HepG2 (cell line): ENCODE measurements around the gene TUBA4A. TPM values are rescaled to one million over a fixed set of nuclear protein-coding genes. Genes with fewer than 3 reads are reported as not detected.
A peak's percentile ranks its signal among the peaks of the same experiment; 100 is the strongest.

Experiments used
- AHR ChIP-seq: IDR thresholded peaks from 2 replicates; pipeline ENCODE4 v1.6.1; 2018; ENCODE audit warnings: missing genetic modification reagents, missing compliant biosample characterization
- CHCHD3 ChIP-seq: sonication (generic); formaldehyde crosslinking; IDR thresholded peaks from 2 replicates; pipeline ENCODE4 v1.8.0; 2022; ENCODE audit warnings: mild to moderate bottlenecking, missing genetic modification reagents, moderate library complexity
- CSRNP1 ChIP-seq: sonication (generic); formaldehyde crosslinking; IDR thresholded peaks from 2 replicates; pipeline ENCODE4 v1.8.1; 2023; ENCODE audit warnings: mild to moderate bottlenecking, missing genetic modification reagents
- GFI1 ChIP-seq: sonication (generic); formaldehyde crosslinking; IDR thresholded peaks from 2 replicates; pipeline ENCODE4 v1.5.0; 2020; ENCODE audit warnings: missing genetic modification reagents, mild to moderate bottlenecking, borderline replicate concordance
- PHF5A ChIP-seq: IDR thresholded peaks from one replicate; pipeline ENCODE4 v1.6.1; 2018; ENCODE audit warnings: low read depth, missing genetic modification reagents; ENCODE audit not compliant: unreplicated experiment
- PRPF4 ChIP-seq: fragments of 200-400 bp; formaldehyde crosslinking; IDR thresholded peaks from 2 replicates; pipeline ENCODE4 v1.6.1; 2016; ENCODE audit warnings: low read length, low read depth; ENCODE audit not compliant: poor library complexity, severe bottlenecking
- SNRNP70 ChIP-seq: fragments of 200-400 bp; formaldehyde crosslinking; IDR thresholded peaks from 2 replicates; pipeline ENCODE4 v1.6.1; 2017; ENCODE audit warnings: mild to moderate bottlenecking, low read depth, low read length, moderate library complexity
- SP4 ChIP-seq: sonication (generic); formaldehyde crosslinking; IDR thresholded peaks from 2 replicates; pipeline ENCODE4 v1.8.1; 2023; ENCODE audit warnings: mild to moderate bottlenecking, missing genetic modification reagents
- TBX3 ChIP-seq: fragments of 450-650 bp; IDR thresholded peaks from 2 replicates; pipeline ENCODE4 v1.6.1; 2017; ENCODE audit warnings: antibody characterized with exemption, mild to moderate bottlenecking, inconsistent platforms, borderline replicate concordance
- WIZ ChIP-seq: sonication (generic); formaldehyde crosslinking; IDR thresholded peaks from 2 replicates; pipeline ENCODE4 v1.5.1; 2020; ENCODE audit warnings: mild to moderate bottlenecking, missing genetic modification reagents
- ZEB1 ChIP-seq: IDR thresholded peaks from 2 replicates; pipeline ENCODE4 v1.6.1; 2012; ENCODE audit warnings: mild to moderate bottlenecking, low read depth, inconsistent platforms; ENCODE audit not compliant: insufficient replicate concordance
- ZKSCAN8 ChIP-seq: IDR thresholded peaks from 2 replicates; pipeline ENCODE4 v1.6.1; 2016; ENCODE audit warnings: borderline replicate concordance, missing genetic modification reagents, missing compliant biosample characterization
- ZMYM4 ChIP-seq: sonication (generic); formaldehyde crosslinking; IDR thresholded peaks from 2 replicates; pipeline ENCODE4 v1.8.1; 2023; ENCODE audit warnings: mild to moderate bottlenecking, missing genetic modification reagents
- ZNF326 ChIP-seq: sonication (generic); formaldehyde crosslinking; IDR thresholded peaks from 2 replicates; pipeline ENCODE4 v1.4.0; 2020; ENCODE audit warnings: missing genetic modification reagents, borderline replicate concordance
- ZNF331 ChIP-seq: sonication (generic); formaldehyde crosslinking; IDR thresholded peaks from 2 replicates; pipeline ENCODE4 v1.4.0; 2020; ENCODE audit warnings: missing genetic modification reagents
- ZNF572 ChIP-seq: sonication (generic); formaldehyde crosslinking; IDR thresholded peaks from 2 replicates; pipeline ENCODE4 v1.5.1; 2020; ENCODE audit warnings: mild to moderate bottlenecking, missing genetic modification reagents
- ZNF615 ChIP-seq: sonication (generic); formaldehyde crosslinking; IDR thresholded peaks from 2 replicates; pipeline ENCODE4 v1.5.0; 2020; ENCODE audit warnings: mild to moderate bottlenecking, missing genetic modification reagents, borderline replicate concordance
- ZNF839 ChIP-seq: sonication (generic); formaldehyde crosslinking; IDR thresholded peaks from 2 replicates; pipeline ENCODE4 v1.4.0; 2020; ENCODE audit warnings: missing genetic modification reagents, mild to moderate bottlenecking, borderline replicate concordance
- ZSCAN5A ChIP-seq: sonication (generic); formaldehyde crosslinking; IDR thresholded peaks from 2 replicates; pipeline ENCODE4 v1.8.0; 2022; ENCODE audit warnings: mild to moderate bottlenecking, missing genetic modification reagents, borderline replicate concordance
- ZUFSP ChIP-seq: sonication (generic); formaldehyde crosslinking; IDR thresholded peaks from 2 replicates; pipeline ENCODE4 v1.9.0; 2021; ENCODE audit warnings: missing genetic modification reagents, mild to moderate bottlenecking, borderline replicate concordance
- polyA plus RNA-seq, 8 experiments: library from polyadenylated mRNA; depleted of rRNA in 3 of 8; stranded (reverse) in 7 of 8; unstranded in 1 of 8; fragments of >200 nt; fragmentation: Illumina TruSeq in 4 of 8; extraction: Trizol in 4 of 8; gene quantifications; 2 replicates each; pipeline versions ENCODE4 v1.2.1 to v1.2.3, GENCODE V29; 2011 to 2016; ENCODE audit warnings: low read depth in 4 of 8, missing spikeins in 1 of 8, mixed read lengths in 1 of 8; ENCODE audit not compliant: insufficient read depth in 1 of 8
- total RNA-seq, 5 experiments: library from RNA; depleted of rRNA; stranded (reverse); fragments of >200 nt; fragmentation: Illumina TruSeq; extraction: Trizol; gene quantifications; 2 replicates each; pipeline ENCODE4 v1.2.3, GENCODE V29; 2016; ENCODE audit warnings: low read depth in 1 of 5
- TF ChIP-seq, protein P1 (sequence below): sonication (generic); formaldehyde crosslinking; IDR thresholded peaks from 2 replicates; pipeline ENCODE4 v1.8.0; 2022; ENCODE audit warnings: mild to moderate bottlenecking, missing genetic modification reagents, moderate library complexity

The TUBA4A gene
- total and polyA plus RNA-seq, 2 of the 13 experiments (the other 11 are each of a cell fraction or from before 2014, with no cell fraction given) = 1.3 to 12.7 TPM

DNA sequence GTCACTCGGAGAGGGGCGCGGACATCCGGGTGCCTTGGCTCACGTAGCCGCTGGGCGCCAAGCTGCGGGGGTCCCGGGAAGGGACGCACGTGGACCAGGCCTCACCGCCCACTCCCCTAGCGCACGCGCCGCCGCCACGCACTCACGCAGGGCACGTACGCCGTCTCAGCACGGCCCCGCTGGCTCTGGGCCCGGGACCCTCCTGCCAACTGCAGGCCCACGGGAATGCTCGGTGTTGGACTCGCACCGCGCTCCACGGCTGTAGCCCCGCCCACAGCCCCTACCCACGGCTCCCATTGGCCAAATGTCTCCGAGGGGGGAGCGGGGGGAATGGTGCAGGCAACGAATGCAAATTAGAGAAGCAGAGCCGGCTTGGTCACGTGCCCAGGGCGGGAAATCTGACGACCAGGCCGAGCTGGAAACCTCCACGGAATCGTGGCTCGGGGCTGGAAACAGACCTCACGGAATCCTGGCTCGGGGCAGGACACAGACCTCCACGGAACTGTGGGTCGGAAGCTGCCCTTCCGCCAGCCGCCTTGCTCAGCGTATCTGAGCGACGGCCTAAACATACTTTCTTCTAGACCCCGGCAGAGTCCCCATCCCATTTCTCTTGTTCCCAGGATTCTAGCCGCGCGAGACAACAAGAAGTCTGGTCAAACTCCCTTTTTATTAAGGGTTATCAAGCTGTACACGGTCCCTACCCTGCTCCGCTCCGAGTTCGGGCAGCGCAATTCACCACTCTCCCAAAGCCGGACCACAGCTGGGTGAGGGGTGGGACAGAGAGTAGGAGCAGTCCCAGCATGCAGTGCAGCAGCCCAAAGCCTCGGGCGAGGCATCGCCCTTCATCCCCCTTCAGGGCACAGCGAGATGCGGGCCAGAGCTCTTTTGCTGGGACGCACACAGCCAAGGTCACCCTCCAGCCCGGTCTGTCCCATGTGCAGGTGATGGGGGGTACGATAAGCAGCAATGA lies 34.7 kb downstream of the TUBA4A start, which contains the start of gene ABCB6 (continued):
- TF ChIP-seq TBX3 (peak; percentile 33; the same call in 1 of the 2 replicates), ZNF615 (CRISPR knock-in tag) (no peak), WIZ (CRISPR knock-in tag) (no peak), CSRNP1 (CRISPR knock-in tag) (peak; percentile 99), SNRNP70 (no peak), SP4 (CRISPR knock-in tag) (peak; percentile 98), CHCHD3 (CRISPR knock-in tag) (peak; percentile 96), ZUFSP (CRISPR knock-in tag) (no peak), ZKSCAN8 (CRISPR knock-in tag) (no peak; the same call in 1 of the 2 replicates), ZEB1 (no peak), ZNF839 (no peak), GFI1 (CRISPR knock-in tag) (peak; percentile 79; the same call in 1 of the 2 replicates), ZNF572 (no peak), ZMYM4 (CRISPR knock-in tag) (peak; percentile 91), AHR (CRISPR knock-in tag) (0 out of 2 replicates have a peak, but pooled peaks have one; percentile 79), PHF5A (CRISPR knock-in tag) (no peak), ZSCAN5A (CRISPR knock-in tag) (peak; percentile 98), ZNF326 (CRISPR knock-in tag) (no peak; the same call in 1 of the 2 replicates), ZNF331 (peak; percentile 80), PRPF4 (no peak)
- TF ChIP-seq, protein P1, sequence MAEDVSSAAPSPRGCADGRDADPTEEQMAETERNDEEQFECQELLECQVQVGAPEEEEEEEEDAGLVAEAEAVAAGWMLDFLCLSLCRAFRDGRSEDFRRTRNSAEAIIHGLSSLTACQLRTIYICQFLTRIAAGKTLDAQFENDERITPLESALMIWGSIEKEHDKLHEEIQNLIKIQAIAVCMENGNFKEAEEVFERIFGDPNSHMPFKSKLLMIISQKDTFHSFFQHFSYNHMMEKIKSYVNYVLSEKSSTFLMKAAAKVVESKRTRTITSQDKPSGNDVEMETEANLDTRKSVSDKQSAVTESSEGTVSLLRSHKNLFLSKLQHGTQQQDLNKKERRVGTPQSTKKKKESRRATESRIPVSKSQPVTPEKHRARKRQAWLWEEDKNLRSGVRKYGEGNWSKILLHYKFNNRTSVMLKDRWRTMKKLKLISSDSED (CRISPR knock-in tag) = no peak
